Measurements from ENCODE around the gene SPATA4. TPM values are rescaled to one million over a fixed set of nuclear protein-coding genes. Genes with fewer than 3 reads are reported as not detected.

SPATA4 gene
- total RNA-seq, 1 donor from 2014 or later = 0.75 TPM

- Mint-ChIP-seq H3K4me1 (ENCODE audit: unreplicated experiment) (peaks cover 8% of the 10 kb centered on the region), H3K9me3 (peaks cover 4% of the 10 kb centered on the region), H3K36me3 (no peaks in the 10 kb centered on the region), H3K27me3 (peaks cover 7% of the 10 kb centered on the region), H3K4me3 (no peak overlapping the region), H3K27ac (no peak overlapping the region)
- no peak for TF ChIP-seq CTCF (conservative IDR thresholded peaks at IDR 0.05)
- DNase-seq (ENCODE audit: extremely low spot score, unreplicated experiment) = no peak
Observed at GRCh38 chr4:176205299-176205698, 9.9 kb upstream of the SPATA4 start.

GRCh38 chr4:176198316-176198903 is 3.0 kb upstream of the SPATA4 start:
- H3K27ac Mint-ChIP-seq = no peak overlapping the region
- no peaks in the 10 kb centered on the region for H3K27me3 Mint-ChIP-seq
- DNase-seq (ENCODE audit: extremely low spot score, unreplicated experiment) = no peak
- TF ChIP-seq CTCF (conservative IDR thresholded peaks at IDR 0.05) = no peak
- H3K4me1 Mint-ChIP-seq (ENCODE audit: unreplicated experiment) = peaks cover 9% of the 10 kb centered on the region
- no peak overlapping the region for H3K4me3 Mint-ChIP-seq
- no peaks in the 10 kb centered on the region for H3K36me3 Mint-ChIP-seq
- peaks cover 5% of the 10 kb centered on the region for H3K9me3 Mint-ChIP-seq

- TF ChIP-seq CTCF (conservative IDR thresholded peaks at IDR 0.05) = no peak
- H3K4me3 Mint-ChIP-seq = peak overlapping the region; percentile 58
- H3K27ac Mint-ChIP-seq = no peak overlapping the region
Observed at GRCh38 chr4:176193938-176194337, 1.4 kb downstream of the SPATA4 start.

GRCh38 chr4:176193126-176193525 is 2.3 kb downstream of the SPATA4 start:
- no peak for TF ChIP-seq CTCF (conservative IDR thresholded peaks at IDR 0.05)
- Mint-ChIP-seq H3K27me3 (peaks cover 3% of the 10 kb centered on the region), H3K4me1 (ENCODE audit: unreplicated experiment) (peaks cover 9% of the 10 kb centered on the region), H3K4me3 (peak overlapping the region; percentile 20), H3K9me3 (peaks cover 5% of the 10 kb centered on the region), H3K27ac (no peak overlapping the region), H3K36me3 (no peaks in the 10 kb centered on the region)
- no peak for DNase-seq (ENCODE audit: extremely low spot score, unreplicated experiment)

More at GRCh38 chr4:176193938-176194337, 1.4 kb downstream of the SPATA4 start:
- Mint-ChIP-seq H3K27me3 (peaks cover 3% of the 10 kb centered on the region), H3K4me1 (ENCODE audit: unreplicated experiment) (peaks cover 9% of the 10 kb centered on the region), H3K36me3 (no peaks in the 10 kb centered on the region), H3K9me3 (peaks cover 5% of the 10 kb centered on the region)
- DNase-seq (ENCODE audit: extremely low spot score, unreplicated experiment) = no peak

DNA sequence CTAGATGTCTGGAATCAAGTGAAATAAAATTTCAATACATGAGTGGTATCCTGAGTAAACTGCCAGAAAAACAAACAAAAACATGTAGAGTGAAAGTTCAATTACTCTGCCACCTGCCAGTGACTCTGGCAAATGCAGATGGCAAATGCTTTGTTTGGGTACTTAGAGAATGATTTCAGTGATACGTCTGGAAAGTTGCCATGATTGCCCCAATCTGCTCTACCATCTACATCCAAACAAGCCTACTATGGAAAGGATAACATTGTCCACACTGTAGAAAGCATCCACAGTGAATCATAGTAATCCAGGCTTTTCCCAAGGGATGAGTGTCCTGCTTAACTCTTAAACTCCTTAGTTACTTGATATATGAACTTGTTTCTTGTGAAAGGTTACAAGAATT is 3.4 kb downstream of the SPATA4 start:
- no peak overlapping the region for H3K27ac Mint-ChIP-seq
- H3K36me3 Mint-ChIP-seq = no peaks in the 10 kb centered on the region
- H3K27me3 Mint-ChIP-seq = peaks cover 3% of the 10 kb centered on the region
- no peak for DNase-seq (ENCODE audit: extremely low spot score, unreplicated experiment)
- H3K4me3 Mint-ChIP-seq = no peak overlapping the region
- H3K9me3 Mint-ChIP-seq = peaks cover 5% of the 10 kb centered on the region
- peaks cover 9% of the 10 kb centered on the region for H3K4me1 Mint-ChIP-seq (ENCODE audit: unreplicated experiment)
- TF ChIP-seq CTCF (conservative IDR thresholded peaks at IDR 0.05) = no peak

All from type B pancreatic cell (in vitro differentiated cells).